Panc1 (cell line): ENCODE results near the gene KCNC3. TPM values are rescaled to one million over a fixed set of nuclear protein-coding genes. Genes with fewer than 3 reads are reported as not detected.

Experiments
- ATAC-seq: fragments of 200-7000 bp; cut with Tn5 transposase; 2 replicates; pipeline ENCODE4 v1.9.1; 2020; ENCODE audit warnings: mild to moderate bottlenecking, moderate library complexity
- BruUV-seq: library from RNA; stranded (reverse); fragments of 400-500 nt; replicated peaks from 2 replicates; lab custom pipeline; 2021; lab: Mats Ljungman, UMichigan
- CTCF ChIA-PET: fragments of 300-600 bp; sonication (Branson Sonifier 250); formaldehyde crosslinking; loops from one replicate; lab custom pipeline; 2022; ENCODE audit warnings: antibody characterized with exemption; lab: Charles Lee
- POLR2A ChIA-PET: fragments of 300-600 bp; sonication (Branson Sonifier 250); formaldehyde crosslinking; loops from one replicate; lab custom pipeline; 2022; ENCODE audit warnings: antibody characterized with exemption; lab: Charles Lee
- DNase-seq: peaks from one replicate; pipeline ENCODE4 v3.0.0-alpha.2; 2010; ENCODE audit warnings: low read depth, low spot score
- H3K27ac ChIP-seq: 2 replicates; pipeline ENCODE4 v1.5.1; 2011; ENCODE audit warnings: mild to moderate bottlenecking, low read length, inconsistent platforms
- H3K27me3 ChIP-seq: fragments of 200-500 bp; sonication (Bioruptor generic); 2 replicates; pipeline ENCODE4 v1.6.0; 2014; ENCODE audit warnings: low read length, inconsistent platforms; ENCODE audit not compliant: control insufficient read depth, insufficient read depth
- H3K36me3 ChIP-seq: fragments of 200-500 bp; sonication (Bioruptor generic); 2 replicates; pipeline ENCODE4 v1.5.1; 2014; ENCODE audit warnings: inconsistent platforms, mild to moderate bottlenecking, low read length, moderate library complexity; ENCODE audit not compliant: control insufficient read depth, insufficient read depth
- H3K4me1 ChIP-seq: 2 replicates; pipeline ENCODE4 v1.5.1; 2011; ENCODE audit warnings: inconsistent platforms, mild to moderate bottlenecking, low read length, moderate library complexity; ENCODE audit not compliant: control insufficient read depth, insufficient read depth
- H3K4me3 ChIP-seq, 2 experiments: 2 replicates each; pipeline ENCODE4 v1.5.1; 2011 to 2012; ENCODE audit warnings: low read depth in 2 of 2, low read length in 2 of 2, mild to moderate bottlenecking in 2 of 2, inconsistent platforms in 1 of 2, moderate library complexity in 1 of 2
- H3K9me3 ChIP-seq: fragments of 200-500 bp; sonication (Bioruptor generic); 2 replicates; pipeline ENCODE4 v1.5.1; 2014; ENCODE audit warnings: low read depth, mild to moderate bottlenecking, inconsistent platforms, low read length, moderate library complexity; ENCODE audit not compliant: control insufficient read depth, insufficient read depth
- POLR2AphosphoS5 ChIP-seq: IDR thresholded peaks from 2 replicates; pipeline ENCODE4 v1.6.1; 2012; ENCODE audit warnings: mild to moderate bottlenecking, low read depth, low read length, moderate library complexity
- SIN3A ChIP-seq: IDR thresholded peaks from 2 replicates; pipeline ENCODE4 v1.6.1; 2012; ENCODE audit warnings: low read depth, mild to moderate bottlenecking, low read length, moderate library complexity, borderline replicate concordance; ENCODE audit not compliant: insufficient read depth
- TCF7L2 ChIP-seq: IDR thresholded peaks from 2 replicates; pipeline ENCODE4 v1.6.1; 2011; ENCODE audit warnings: mild to moderate bottlenecking, low read depth, low read length, inconsistent platforms
- in situ Hi-C: cut with HindIII; loops from 2 replicates; pipeline ENCODE4 v1.10.0; 2016; ENCODE audit warnings: low sequenced_read_pairs, low pct_unique_long_range_greater_than_20kb
- intact Hi-C: fragments of 100-400 bp; cut with micrococcal nuclease; formaldehyde crosslinking; loops from one replicate; pipeline ENCODE4 v1.10.0; 2022; ENCODE audit not compliant: unreplicated experiment
- total RNA-seq: library from RNA; stranded (reverse); gene quantifications from one replicate; pipeline ENCODE4 v1.2.1, GENCODE V29; 2021; ENCODE audit not compliant: unreplicated experiment
- TF ChIP-seq, protein P1 (sequence below): fragments of 450-650 bp; IDR thresholded peaks from 2 replicates; pipeline ENCODE4 v1.5.1; 2017; ENCODE audit warnings: mild to moderate bottlenecking
- TF ChIP-seq, protein P2 (sequence below), 2 experiments: IDR thresholded peaks; 2 replicates each; pipeline ENCODE4 v1.6.1; 2011 to 2012; ENCODE audit warnings: low read depth in 2 of 2, control low read depth in 1 of 2, low read length in 1 of 2, mild to moderate bottlenecking in 1 of 2, moderate library complexity in 1 of 2; ENCODE audit not compliant: insufficient read depth in 1 of 2

KCNC3 gene
- total RNA-seq, 1 experiment from 2014 or later, result 10.8 TPM

DNA sequence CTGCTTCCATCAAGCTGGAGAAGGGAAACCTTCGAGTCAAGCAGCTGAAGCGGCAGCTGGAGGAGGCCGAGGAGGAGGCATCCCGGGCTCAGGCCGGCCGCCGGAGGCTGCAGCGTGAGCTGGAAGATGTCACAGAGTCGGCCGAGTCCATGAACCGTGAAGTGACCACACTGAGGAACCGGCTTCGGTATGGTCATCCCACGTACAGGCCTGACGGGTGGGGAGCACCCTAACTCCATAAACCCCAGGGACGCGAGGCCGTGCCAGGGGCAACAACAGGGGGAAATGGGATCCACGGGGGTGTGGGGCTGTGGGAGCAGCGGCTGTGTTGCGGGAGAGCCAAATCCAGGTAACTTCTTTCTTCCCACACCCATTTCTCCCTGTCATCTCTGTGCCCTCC is 20.2 kb downstream of the KCNC3 start:
- no peak for TF ChIP-seq SIN3A
- no peak for TF ChIP-seq TCF7L2
- no peak for TF ChIP-seq POLR2AphosphoS5
- TF ChIP-seq, protein P1, sequence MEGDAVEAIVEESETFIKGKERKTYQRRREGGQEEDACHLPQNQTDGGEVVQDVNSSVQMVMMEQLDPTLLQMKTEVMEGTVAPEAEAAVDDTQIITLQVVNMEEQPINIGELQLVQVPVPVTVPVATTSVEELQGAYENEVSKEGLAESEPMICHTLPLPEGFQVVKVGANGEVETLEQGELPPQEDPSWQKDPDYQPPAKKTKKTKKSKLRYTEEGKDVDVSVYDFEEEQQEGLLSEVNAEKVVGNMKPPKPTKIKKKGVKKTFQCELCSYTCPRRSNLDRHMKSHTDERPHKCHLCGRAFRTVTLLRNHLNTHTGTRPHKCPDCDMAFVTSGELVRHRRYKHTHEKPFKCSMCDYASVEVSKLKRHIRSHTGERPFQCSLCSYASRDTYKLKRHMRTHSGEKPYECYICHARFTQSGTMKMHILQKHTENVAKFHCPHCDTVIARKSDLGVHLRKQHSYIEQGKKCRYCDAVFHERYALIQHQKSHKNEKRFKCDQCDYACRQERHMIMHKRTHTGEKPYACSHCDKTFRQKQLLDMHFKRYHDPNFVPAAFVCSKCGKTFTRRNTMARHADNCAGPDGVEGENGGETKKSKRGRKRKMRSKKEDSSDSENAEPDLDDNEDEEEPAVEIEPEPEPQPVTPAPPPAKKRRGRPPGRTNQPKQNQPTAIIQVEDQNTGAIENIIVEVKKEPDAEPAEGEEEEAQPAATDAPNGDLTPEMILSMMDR, result no peak
- TF ChIP-seq, protein P2, sequence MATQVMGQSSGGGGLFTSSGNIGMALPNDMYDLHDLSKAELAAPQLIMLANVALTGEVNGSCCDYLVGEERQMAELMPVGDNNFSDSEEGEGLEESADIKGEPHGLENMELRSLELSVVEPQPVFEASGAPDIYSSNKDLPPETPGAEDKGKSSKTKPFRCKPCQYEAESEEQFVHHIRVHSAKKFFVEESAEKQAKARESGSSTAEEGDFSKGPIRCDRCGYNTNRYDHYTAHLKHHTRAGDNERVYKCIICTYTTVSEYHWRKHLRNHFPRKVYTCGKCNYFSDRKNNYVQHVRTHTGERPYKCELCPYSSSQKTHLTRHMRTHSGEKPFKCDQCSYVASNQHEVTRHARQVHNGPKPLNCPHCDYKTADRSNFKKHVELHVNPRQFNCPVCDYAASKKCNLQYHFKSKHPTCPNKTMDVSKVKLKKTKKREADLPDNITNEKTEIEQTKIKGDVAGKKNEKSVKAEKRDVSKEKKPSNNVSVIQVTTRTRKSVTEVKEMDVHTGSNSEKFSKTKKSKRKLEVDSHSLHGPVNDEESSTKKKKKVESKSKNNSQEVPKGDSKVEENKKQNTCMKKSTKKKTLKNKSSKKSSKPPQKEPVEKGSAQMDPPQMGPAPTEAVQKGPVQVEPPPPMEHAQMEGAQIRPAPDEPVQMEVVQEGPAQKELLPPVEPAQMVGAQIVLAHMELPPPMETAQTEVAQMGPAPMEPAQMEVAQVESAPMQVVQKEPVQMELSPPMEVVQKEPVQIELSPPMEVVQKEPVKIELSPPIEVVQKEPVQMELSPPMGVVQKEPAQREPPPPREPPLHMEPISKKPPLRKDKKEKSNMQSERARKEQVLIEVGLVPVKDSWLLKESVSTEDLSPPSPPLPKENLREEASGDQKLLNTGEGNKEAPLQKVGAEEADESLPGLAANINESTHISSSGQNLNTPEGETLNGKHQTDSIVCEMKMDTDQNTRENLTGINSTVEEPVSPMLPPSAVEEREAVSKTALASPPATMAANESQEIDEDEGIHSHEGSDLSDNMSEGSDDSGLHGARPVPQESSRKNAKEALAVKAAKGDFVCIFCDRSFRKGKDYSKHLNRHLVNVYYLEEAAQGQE (IDR thresholded peaks at IDR 0.05; ENCODE audit: insufficient read depth in 1 of 2, low read depth in 2 of 2, low read length in 1 of 2), result no peak
- no peak for ATAC-seq
- CTCF ChIA-PET, result no interaction called here

DNA sequence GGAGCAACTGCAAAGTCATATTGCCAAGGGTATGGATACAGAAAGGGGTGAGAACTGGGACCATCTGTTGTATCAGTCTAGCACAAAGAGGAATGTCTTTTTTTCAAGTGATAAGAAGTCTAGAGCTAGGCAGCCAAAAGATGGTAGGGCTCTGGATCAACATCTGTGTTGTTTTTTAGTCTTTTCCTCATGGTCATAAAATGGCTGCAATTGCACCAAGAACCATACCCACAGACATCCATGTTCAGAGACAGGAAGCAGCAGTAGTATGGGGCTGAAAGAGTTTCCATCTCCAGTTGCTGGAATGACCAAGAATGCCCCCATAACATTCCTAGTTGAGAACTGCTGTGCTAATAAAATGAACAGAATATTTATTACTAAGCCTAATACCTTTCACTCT is 25.6 kb downstream of the KCNC3 start:
- DNase-seq (no peak), ATAC-seq (no peak)
- in situ Hi-C loops (no loop called here), intact Hi-C loops (no loop called here)
- TF ChIP-seq, protein P2 (IDR thresholded peaks at IDR 0.05; ENCODE audit: insufficient read depth in 1 of 2, low read depth in 2 of 2, low read length in 1 of 2), result no peak
- TF ChIP-seq SIN3A (no peak), TCF7L2 (no peak)
- TF ChIP-seq, protein P1, result no peak
- Histone ChIP-seq H3K36me3 (no peaks in the 10 kb centered on the region), H3K27me3 (no peaks in the 10 kb centered on the region), H3K4me1 (no peaks in the 10 kb centered on the region), H3K9me3 (no peaks in the 10 kb centered on the region), H3K27ac (no peak overlapping the region), H3K4me3 (no peak overlapping the region)
- CTCF ChIA-PET, result no interaction called here
- POLR2A ChIA-PET, result no interaction called here
- no TSS peak for BruUV-seq

More for the DNA sequence above, 20.2 kb downstream of the KCNC3 start:
- H3K9me3 ChIP-seq, result no peaks in the 10 kb centered on the region
- no peak overlapping the region for H3K4me3 ChIP-seq
- in situ Hi-C loops, result no loop called here
- POLR2A ChIA-PET, result no interaction called here
- H3K36me3 ChIP-seq, result no peaks in the 10 kb centered on the region
- no peaks in the 10 kb centered on the region; the same call in 1 of the 2 replicates for H3K4me1 ChIP-seq
- intact Hi-C loops, result no loop called here
- BruUV-seq, result no TSS peak
- DNase-seq, result no peak
- no peaks in the 10 kb centered on the region for H3K27me3 ChIP-seq
- no peak overlapping the region for H3K27ac ChIP-seq
